NT2/D1 (cell line): Measurements from ENCODE around the gene CPZ.

Experiments used
- SUZ12 ChIP-seq: IDR thresholded peaks from 2 replicates; pipeline ENCODE4 v1.6.1; 2011; ENCODE audit not compliant: insufficient read length, insufficient read depth; ENCODE audit errors: extremely low read depth
- YY1 ChIP-seq: IDR thresholded peaks from 2 replicates; pipeline ENCODE4 v1.6.1; 2011; ENCODE audit not compliant: insufficient read length, insufficient read depth
- ZNF274 ChIP-seq: IDR thresholded peaks from 2 replicates; pipeline ENCODE4 v1.6.1; 2011; ENCODE audit warnings: mild to moderate bottlenecking, low read depth, low read length

GRCh38 chr4:8542776-8543525 lies 49.6 kb upstream of the CPZ start:
- TF ChIP-seq YY1 (no peak), ZNF274 (no peak), SUZ12 (no peak)
